SU-DHL-6 (cell line): Measurements from ENCODE around the gene SHF.

ENCODE experiments used
- H2AFZ ChIP-seq: fragments of 200-600 bp; sonication (generic); 2 replicates; pipeline ENCODE4 v1.6.1; 2014; ENCODE audit warnings: low read depth, mild to moderate bottlenecking, moderate library complexity, mixed read lengths, antibody characterized with exemption, low read length; ENCODE audit not compliant: severe bottlenecking
- H3F3A ChIP-seq: fragments of 200-600 bp; shearing (Covaris generic); 2 replicates; pipeline ENCODE4 v1.6.0; 2016; ENCODE audit warnings: antibody characterized with exemption, mild to moderate bottlenecking; ENCODE audit not compliant: insufficient read depth
- H3K27ac ChIP-seq: fragments of 200-600 bp; sonication (generic); 2 replicates; pipeline ENCODE4 v1.5.1; 2016; ENCODE audit warnings: low read depth, mild to moderate bottlenecking, low read length, moderate library complexity, mixed read lengths
- H3K27me3 ChIP-seq: fragments of 200-600 bp; sonication (generic), shearing (Covaris generic); 2 replicates; pipeline ENCODE4 v1.6.0; 2014; ENCODE audit warnings: mild to moderate bottlenecking, low read length
- H3K36me3 ChIP-seq: fragments of 200-600 bp; sonication (generic); 2 replicates; pipeline ENCODE4 v1.6.1; 2014; ENCODE audit warnings: mild to moderate bottlenecking, low read length, mixed read lengths
- H3K4me2 ChIP-seq: fragments of 300-600, 200-600 bp; shearing (Covaris generic), sonication (generic); 2 replicates; pipeline ENCODE4 v1.6.0; 2014; ENCODE audit warnings: low read length, low read depth, mild to moderate bottlenecking; ENCODE audit not compliant: poor library complexity, severe bottlenecking
- H3K4me3 ChIP-seq: fragments of 200-600 bp; sonication (generic); 2 replicates; pipeline ENCODE4 v1.5.1; 2014; ENCODE audit warnings: antibody characterized with exemption, low read length, mild to moderate bottlenecking, mixed read lengths; ENCODE audit not compliant: insufficient read depth, poor library complexity, severe bottlenecking
- H3K79me2 ChIP-seq: fragments of 200-600 bp; sonication (generic); 2 replicates; pipeline ENCODE4 v1.6.1; 2014; ENCODE audit warnings: mild to moderate bottlenecking, low read length, moderate library complexity; ENCODE audit not compliant: insufficient read depth
- H3K9ac ChIP-seq: fragments of 200-600 bp; sonication (generic); 2 replicates; pipeline ENCODE4 v1.7.0; 2014; ENCODE audit warnings: mild to moderate bottlenecking, low read length
- H3K9me2 ChIP-seq: fragments of 200-600 bp; sonication (generic); replicated peaks from 2 replicates; pipeline ENCODE4 v1.6.1; 2014; ENCODE audit warnings: low read length; ENCODE audit not compliant: insufficient read depth
- H3K9me3 ChIP-seq: fragments of 200-600 bp; sonication (generic); 2 replicates; pipeline ENCODE4 v1.6.1; 2014; ENCODE audit warnings: low read length, mixed read lengths; ENCODE audit not compliant: insufficient read depth
- H4K20me1 ChIP-seq: fragments of 200-600 bp; sonication (generic); 2 replicates; pipeline ENCODE4 v1.6.1; 2014; ENCODE audit warnings: low read depth, mild to moderate bottlenecking, antibody characterized with exemption, low read length, moderate library complexity, mixed read lengths
- CTCF ChIP-seq: fragments of 200-600 bp; sonication (generic); IDR thresholded peaks from one replicate; pipeline ENCODE4 v1.5.1; 2017; ENCODE audit warnings: antibody characterized with exemption, mild to moderate bottlenecking, low read length, moderate library complexity; ENCODE audit not compliant: insufficient read depth, poor library complexity, severe bottlenecking
- EZH2phosphoT487 ChIP-seq: fragments of 200-600 bp; sonication (generic), shearing (Covaris generic); conservative IDR thresholded peaks from 2 replicates; pipeline ENCODE4 v1.6.1; 2018; ENCODE audit warnings: mild to moderate bottlenecking, antibody characterized with exemption, low read length, moderate library complexity, mixed read lengths

Gene SHF

GRCh38 chr15:45149060-45149459 is 38.7 kb downstream of the SHF start:
- Histone ChIP-seq H3K79me2 (no peaks in the 10 kb centered on the region), H4K20me1 (no peaks in the 10 kb centered on the region), H3K27me3 (no peaks in the 10 kb centered on the region), H2AFZ (no peak overlapping the region), H3K4me3 (no peak overlapping the region), H3K9me3 (no peaks in the 10 kb centered on the region), H3K9ac (no peak overlapping the region), H3K27ac (no peak overlapping the region), H3K9me2 (no peaks in the 10 kb centered on the region), H3K4me2 (no peak overlapping the region), H3K36me3 (no peaks in the 10 kb centered on the region), H3F3A (no peaks in the 10 kb centered on the region)
- TF ChIP-seq EZH2phosphoT487 (no peak), CTCF (no peak)

GRCh38 chr15:45148076-45149059 is 39.4 kb downstream of the SHF start:
- no peaks in the 10 kb centered on the region for H4K20me1 ChIP-seq
- H3K36me3 ChIP-seq, result no peaks in the 10 kb centered on the region
- no peaks in the 10 kb centered on the region for H3F3A ChIP-seq
- H3K9ac ChIP-seq, result no peak overlapping the region
- H2AFZ ChIP-seq, result no peak overlapping the region
- H3K9me2 ChIP-seq, result no peaks in the 10 kb centered on the region
- TF ChIP-seq CTCF (no peak), EZH2phosphoT487 (no peak)
- H3K4me2 ChIP-seq, result no peak overlapping the region
- H3K79me2 ChIP-seq, result no peaks in the 10 kb centered on the region
- H3K9me3 ChIP-seq, result no peaks in the 10 kb centered on the region
- H3K27ac ChIP-seq, result no peak overlapping the region
- H3K27me3 ChIP-seq, result no peaks in the 10 kb centered on the region
- H3K4me3 ChIP-seq, result no peak overlapping the region

- H2AFZ ChIP-seq, result no peak overlapping the region
- no peak overlapping the region for H3K27ac ChIP-seq
- no peaks in the 10 kb centered on the region for H4K20me1 ChIP-seq
- no peaks in the 10 kb centered on the region for H3F3A ChIP-seq
- H3K4me2 ChIP-seq, result no peak overlapping the region
- H3K9ac ChIP-seq, result no peak overlapping the region
- no peak overlapping the region for H3K4me3 ChIP-seq
- no peak for TF ChIP-seq EZH2phosphoT487
- no peak for TF ChIP-seq CTCF
- no peaks in the 10 kb centered on the region for H3K36me3 ChIP-seq
- H3K9me2 ChIP-seq, result no peaks in the 10 kb centered on the region
- H3K79me2 ChIP-seq, result no peaks in the 10 kb centered on the region
- no peaks in the 10 kb centered on the region for H3K9me3 ChIP-seq
- H3K27me3 ChIP-seq, result no peaks in the 10 kb centered on the region
Measured at GRCh38 chr15:45147606-45148005, 40.2 kb downstream of the SHF start.
